Uterus (tissue), 4 donors: ENCODE measurements around the gene ARHGEF37. TPM values are rescaled to one million over a fixed set of nuclear protein-coding genes. Genes with fewer than 3 reads are reported as not detected.

ENCODE experiments used
- DNase-seq, 2 donors: peaks; one replicate each; pipeline ENCODE4 v3.0.0-alpha.2; 2019 to 2020
- H3K27ac ChIP-seq, 2 donors: fragments of 200-600 bp; sonication (generic); 1 replicate in 1 of 2; 2 replicates in 1 of 2; pipeline ENCODE4 v1.5.1; 2016 to 2018
- H3K27me3 ChIP-seq, 2 donors: fragments of 200-600 bp; sonication (generic); one replicate each; pipeline ENCODE4 v1.5.1; 2018 to 2019; ENCODE audit warnings: control low read depth in 1 of 2
- H3K36me3 ChIP-seq, 2 donors: fragments of 200-600 bp; sonication (generic); one replicate each; pipeline ENCODE4 v1.5.1; 2019; ENCODE audit warnings: control low read depth in 1 of 2
- H3K4me1 ChIP-seq, 2 donors: fragments of 200-600 bp; sonication (generic); one replicate each; pipeline ENCODE4 v1.5.1; 2018 to 2019; ENCODE audit warnings: control low read depth in 1 of 2
- H3K4me3 ChIP-seq, 2 donors: fragments of 200-600 bp; sonication (generic); 1 replicate in 1 of 2; 2 replicates in 1 of 2; pipeline ENCODE4 v1.5.1; 2018 to 2019; ENCODE audit warnings: mild to moderate bottlenecking in 1 of 2
- H3K9me3 ChIP-seq, 2 donors: fragments of 200-600 bp; sonication (generic); one replicate each; pipeline ENCODE4 v1.5.1; 2019; ENCODE audit warnings: control low read depth in 1 of 2
- CTCF ChIP-seq, 4 experiments: fragments of 200-600 bp in 2 of 4; fragments of 450-650 bp in 2 of 4; sonication (generic) in 2 of 4; IDR thresholded peaks; one replicate each; pipeline ENCODE4 v1.5.1; 2016 to 2019; ENCODE audit warnings: antibody characterized with exemption in 4 of 4, mild to moderate bottlenecking in 2 of 4, moderate library complexity in 1 of 4
- POLR2A ChIP-seq, 2 donors: fragments of 450-650 bp; IDR thresholded peaks; one replicate each; pipeline ENCODE4 v1.6.1; 2016; ENCODE audit warnings: antibody characterized with exemption in 2 of 2, mild to moderate bottlenecking in 1 of 2, moderate library complexity in 1 of 2
- intact Hi-C: fragments of 100-400 bp; cut with DNase I; formaldehyde crosslinking; loops from one replicate; pipeline ENCODE4 v1.15.1; 2023; ENCODE audit warnings: low total_unique reads
- total RNA-seq, 4 donors: library from RNA; depleted of rRNA in 3 of 4; stranded (reverse); fragments of >200 nt in 3 of 4; gene quantifications; one replicate each; pipeline versions ENCODE4 v1.1.0 to v1.2.4, GENCODE V29; 2014 to 2023
- donor health status: DM: yes; HTN: yes; CAD: no.

Gene ARHGEF37
- total RNA-seq, 4 donors from 2014 or later, result 4.6 to 10.4 (median 7.9) TPM

GRCh38 chr5:149627070-149627469 is 45.8 kb downstream of the ARHGEF37 start:
- DNase-seq, result no peak
- Histone ChIP-seq H3K4me3 (no peak overlapping the region), H3K4me1 (no peaks in the 10 kb centered on the region), H3K36me3 (no peaks in the 10 kb centered on the region), H3K27ac (no peak overlapping the region), H3K9me3 (no peaks in the 10 kb centered on the region), H3K27me3 (no peaks in the 10 kb centered on the region)
- intact Hi-C loops, result no loop called here
- TF ChIP-seq CTCF (IDR thresholded peaks at IDR 0.05) (no peak), POLR2A (IDR thresholded peaks at IDR 0.05) (no peak)

- Histone ChIP-seq H3K4me3 (no peak overlapping the region), H3K36me3 (no peaks in the 10 kb centered on the region), H3K27ac (no peak overlapping the region), H3K4me1 (no peaks in the 10 kb centered on the region), H3K27me3 (no peaks in the 10 kb centered on the region), H3K9me3 (no peaks in the 10 kb centered on the region)
- DNase-seq, result no peak
- intact Hi-C loops, result no loop called here
- no peak for TF ChIP-seq CTCF (IDR thresholded peaks at IDR 0.05)
- TF ChIP-seq POLR2A (IDR thresholded peaks at IDR 0.05), result no peak
These were observed 46.9 kb downstream of the ARHGEF37 start for GRCh38 chr5:149628221-149628620.

- TF ChIP-seq POLR2A (IDR thresholded peaks at IDR 0.05) (no peak), CTCF (IDR thresholded peaks at IDR 0.05) (no peak)
- Histone ChIP-seq H3K27me3 (no peaks in the 10 kb centered on the region), H3K4me1 (no peaks in the 10 kb centered on the region), H3K27ac (no peak overlapping the region), H3K9me3 (no peaks in the 10 kb centered on the region), H3K4me3 (no peak overlapping the region), H3K36me3 (no peaks in the 10 kb centered on the region)
- intact Hi-C loops, result no loop called here
- no peak for DNase-seq
These were observed 47.6 kb downstream of the ARHGEF37 start for GRCh38 chr5:149628846-149629388.

DNA sequence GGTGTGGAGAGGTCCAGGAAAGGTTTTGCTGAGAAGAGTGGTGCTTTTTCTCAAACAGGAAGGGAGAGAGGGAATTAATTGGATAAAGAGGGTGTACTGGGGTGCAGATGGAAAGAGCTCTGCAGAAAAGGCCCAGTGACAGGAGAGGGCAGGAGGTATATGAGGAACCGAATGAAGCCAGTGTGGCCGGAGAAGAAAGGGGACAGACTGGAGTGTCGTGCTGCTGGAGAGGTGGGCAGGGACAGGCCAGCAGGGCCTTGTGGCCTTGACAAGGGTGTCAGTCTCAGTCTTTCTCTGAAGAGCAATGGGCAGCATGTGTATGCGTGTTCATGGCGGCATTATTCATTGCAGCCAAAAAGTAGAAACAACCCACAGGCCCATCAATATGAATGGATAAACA is 48.1 kb downstream of the ARHGEF37 start:
- Histone ChIP-seq H3K27ac (no peak overlapping the region), H3K27me3 (no peaks in the 10 kb centered on the region), H3K9me3 (no peaks in the 10 kb centered on the region), H3K4me3 (no peak overlapping the region), H3K4me1 (no peaks in the 10 kb centered on the region), H3K36me3 (no peaks in the 10 kb centered on the region)
- DNase-seq, result no peak
- intact Hi-C loops, result no loop called here
- no peak for TF ChIP-seq POLR2A (IDR thresholded peaks at IDR 0.05)
- TF ChIP-seq CTCF (IDR thresholded peaks at IDR 0.05), result no peak

GRCh38 chr5:149630337-149630736 is 49.0 kb downstream of the ARHGEF37 start:
- H3K27me3 ChIP-seq, result no peaks in the 10 kb centered on the region
- H3K27ac ChIP-seq, result no peak overlapping the region
- no peak for DNase-seq
- no peaks in the 10 kb centered on the region for H3K36me3 ChIP-seq
- H3K4me1 ChIP-seq, result no peaks in the 10 kb centered on the region
- H3K9me3 ChIP-seq, result no peaks in the 10 kb centered on the region
- TF ChIP-seq CTCF (IDR thresholded peaks at IDR 0.05) (no peak), POLR2A (IDR thresholded peaks at IDR 0.05) (no peak)
- intact Hi-C loops, result loop anchor here (10.0 kb wide), 1 partner anchor 364 kb away; no protein-coding TSS in a partner anchor
- no peak overlapping the region for H3K4me3 ChIP-seq
